ENCODE measurements around the gene PTPN14.
"Not testable (repeated sequence)": the region's sequence is repeated elsewhere in the genome, so short reads cannot be mapped to it uniquely, and the experiment has no call there.

The PTPN14 gene

DNA sequence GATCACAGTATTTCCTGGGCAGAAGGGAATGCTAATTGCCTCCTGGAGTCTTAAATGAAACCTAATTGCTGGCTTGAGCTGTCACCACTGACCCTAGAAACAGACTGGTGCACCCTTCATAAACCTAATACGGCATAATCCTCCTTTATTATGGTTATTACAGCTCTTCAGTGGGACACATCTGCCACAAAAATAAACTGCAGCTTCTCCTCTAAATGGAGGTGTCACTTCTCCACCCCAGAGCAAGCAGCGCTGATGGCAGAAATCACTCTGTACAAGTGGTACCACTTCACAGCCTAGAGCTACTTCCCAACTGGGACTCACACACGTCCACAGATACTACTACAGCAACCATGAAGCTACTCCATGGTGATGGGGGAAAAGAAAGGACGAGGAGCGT is 11.1 kb downstream of the PTPN14 start:
- DNase-seq, result no peak

DNA sequence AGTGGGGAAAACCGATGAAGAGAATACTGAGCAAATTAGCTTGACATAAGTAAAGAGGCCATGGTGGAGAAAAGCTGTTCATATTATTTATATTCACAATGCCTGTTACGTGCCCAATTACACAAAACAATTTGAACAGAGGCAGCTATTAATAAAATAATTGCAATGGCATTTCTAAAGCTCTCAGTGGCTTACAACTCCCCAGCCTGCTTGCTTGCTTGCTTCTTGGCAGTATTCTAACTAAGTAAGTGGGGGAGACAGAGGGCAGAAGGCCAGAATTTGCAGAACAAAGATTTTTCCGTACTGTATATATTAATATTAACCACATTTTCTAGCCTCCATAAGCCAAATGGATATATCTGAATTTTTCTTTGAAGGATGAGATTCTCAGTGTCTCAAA is 12.9 kb downstream of the PTPN14 start:
- no peak for DNase-seq

GRCh38 chr1:214537872-214538473 is 13.4 kb downstream of the PTPN14 start:
- no peak for DNase-seq

- DNase-seq, result peak; percentile 62
Observed at GRCh38 chr1:214537219-214537618, 14.2 kb downstream of the PTPN14 start.

GRCh38 chr1:214532070-214532469 is 19.3 kb downstream of the PTPN14 start:
- DNase-seq, result no peak

GRCh38 chr1:214525535-214526019 is 25.8 kb downstream of the PTPN14 start:
- DNase-seq, result no peak

DNA sequence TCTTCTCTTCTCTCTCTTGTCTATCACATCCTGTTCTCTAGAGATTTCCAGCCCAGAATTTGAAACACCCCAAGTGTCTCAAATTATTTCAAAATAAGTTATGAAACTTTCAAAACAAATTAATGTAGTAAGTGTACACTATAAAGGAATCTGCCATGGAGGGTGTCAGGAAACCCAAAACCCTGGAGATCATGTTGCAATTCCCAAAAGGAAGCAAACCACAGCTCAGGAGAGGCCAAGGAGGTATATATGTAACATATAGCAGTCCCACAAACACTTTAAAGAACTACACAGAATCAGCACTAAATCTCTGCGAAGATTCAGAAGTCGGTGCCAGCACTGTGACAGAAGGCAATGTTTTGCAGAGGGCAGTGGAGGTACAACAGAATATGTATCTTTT is 26.6 kb downstream of the PTPN14 start:
- no peak for DNase-seq

DNA sequence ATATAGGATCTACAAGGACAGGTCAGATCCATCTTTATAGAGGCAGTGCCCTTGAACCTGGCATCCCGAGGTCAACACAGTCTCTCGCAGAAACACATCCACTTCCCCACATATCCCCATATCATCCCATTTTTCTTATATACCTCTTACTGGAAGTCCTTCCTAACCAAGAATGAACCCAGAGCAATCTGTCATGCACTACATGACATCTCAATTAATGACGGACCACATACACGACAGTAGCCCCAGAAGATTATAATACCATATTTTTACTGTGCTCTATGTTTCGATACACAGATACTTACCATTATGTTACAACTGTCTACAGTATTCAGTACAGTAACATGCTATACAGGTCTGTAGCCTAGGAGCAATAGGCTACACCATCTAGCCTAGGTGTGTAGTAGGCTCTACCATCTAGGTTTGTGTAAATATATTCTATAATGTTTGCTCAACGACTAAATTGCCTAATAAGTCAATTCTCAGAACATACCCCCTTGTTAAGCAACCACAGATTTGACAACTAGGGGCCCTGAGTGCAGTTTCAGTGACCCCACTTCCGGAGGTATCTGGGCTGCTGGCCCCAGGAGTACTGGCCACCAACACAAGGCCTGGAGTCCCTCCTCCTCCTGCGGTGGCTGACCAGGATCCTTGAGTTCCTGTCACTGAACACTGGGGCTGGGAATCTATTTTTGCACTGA is 28.1 kb downstream of the PTPN14 start:
- DNase-seq, result no peak

GRCh38 chr1:214521458-214521857 is 29.9 kb downstream of the PTPN14 start:
- not testable (repeated sequence) for DNase-seq

- DNase-seq, result peak; percentile 59
Observed at GRCh38 chr1:214520544-214521165, 30.7 kb downstream of the PTPN14 start.

GRCh38 chr1:214518361-214518760 is 33.0 kb downstream of the PTPN14 start:
- no peak for DNase-seq

- no peak for DNase-seq
Observed at GRCh38 chr1:214516434-214517326, 34.7 kb downstream of the PTPN14 start.

DNA sequence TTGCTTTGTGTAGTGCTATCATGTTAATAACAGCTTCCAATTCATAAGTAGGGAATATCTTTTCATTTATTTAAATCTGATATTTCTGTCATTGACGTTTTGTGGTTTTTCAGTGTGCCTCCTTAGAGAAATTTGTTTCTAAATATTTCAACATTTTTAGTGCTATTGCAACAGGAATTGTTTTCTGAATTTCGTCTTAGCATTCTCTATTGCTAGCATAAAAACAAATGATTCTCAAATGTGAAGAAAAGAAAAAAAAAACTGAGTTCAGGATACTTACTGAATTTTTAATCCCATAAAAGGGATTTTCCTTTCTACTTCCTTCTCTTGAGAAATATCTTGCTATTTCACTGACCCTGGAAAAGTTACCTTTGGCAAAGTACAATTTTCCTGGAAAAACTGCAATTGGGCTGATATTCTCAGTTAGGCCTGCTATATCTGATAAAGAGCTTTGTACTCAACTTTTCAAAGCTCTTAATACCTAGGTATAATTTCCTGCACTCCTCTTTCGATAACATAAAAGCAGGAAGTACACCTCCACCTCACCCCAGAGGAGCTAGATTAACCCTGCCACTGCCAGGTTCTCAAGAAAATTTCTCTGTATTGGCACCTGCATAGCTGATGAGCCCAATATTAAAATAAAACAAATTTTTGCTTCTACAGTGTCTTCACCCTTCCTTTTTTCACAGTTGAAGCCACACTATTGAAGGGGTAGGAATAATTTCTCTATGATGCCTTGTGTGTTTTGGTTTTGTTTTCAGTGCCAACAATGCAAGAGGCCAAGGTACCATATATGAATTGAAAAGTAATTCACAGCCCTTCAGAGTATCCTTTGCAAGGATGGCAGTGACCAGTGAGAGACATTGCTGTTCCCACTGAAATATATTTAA is 35.6 kb downstream of the PTPN14 start:
- no peak for DNase-seq

DNA sequence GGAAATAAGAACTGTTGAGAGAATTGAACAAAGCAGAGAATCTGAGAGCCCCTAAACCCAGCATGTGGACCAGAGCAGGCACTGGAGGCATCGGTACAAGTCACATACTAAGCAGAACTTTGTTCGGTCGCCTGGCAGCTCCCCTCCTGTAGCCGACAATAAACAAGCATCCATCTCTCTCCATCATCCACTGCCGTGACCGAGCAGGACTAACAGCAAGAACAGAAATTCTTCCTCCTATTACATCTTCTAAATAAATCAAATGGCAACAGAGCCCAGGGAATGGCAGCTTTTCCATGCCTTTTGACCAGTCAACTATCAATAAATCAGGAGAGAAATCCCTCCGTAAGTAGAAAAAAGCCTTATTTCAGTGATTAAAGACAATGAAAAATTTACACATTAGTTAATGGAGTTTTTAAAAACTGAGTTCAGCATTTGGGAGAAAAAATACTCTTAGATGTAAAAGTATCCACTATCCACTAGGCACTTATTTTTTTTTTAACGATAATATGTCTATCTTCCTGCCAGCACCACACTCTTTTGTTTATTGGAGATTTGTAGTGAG is 36.5 kb downstream of the PTPN14 start:
- DNase-seq, result no peak

DNA sequence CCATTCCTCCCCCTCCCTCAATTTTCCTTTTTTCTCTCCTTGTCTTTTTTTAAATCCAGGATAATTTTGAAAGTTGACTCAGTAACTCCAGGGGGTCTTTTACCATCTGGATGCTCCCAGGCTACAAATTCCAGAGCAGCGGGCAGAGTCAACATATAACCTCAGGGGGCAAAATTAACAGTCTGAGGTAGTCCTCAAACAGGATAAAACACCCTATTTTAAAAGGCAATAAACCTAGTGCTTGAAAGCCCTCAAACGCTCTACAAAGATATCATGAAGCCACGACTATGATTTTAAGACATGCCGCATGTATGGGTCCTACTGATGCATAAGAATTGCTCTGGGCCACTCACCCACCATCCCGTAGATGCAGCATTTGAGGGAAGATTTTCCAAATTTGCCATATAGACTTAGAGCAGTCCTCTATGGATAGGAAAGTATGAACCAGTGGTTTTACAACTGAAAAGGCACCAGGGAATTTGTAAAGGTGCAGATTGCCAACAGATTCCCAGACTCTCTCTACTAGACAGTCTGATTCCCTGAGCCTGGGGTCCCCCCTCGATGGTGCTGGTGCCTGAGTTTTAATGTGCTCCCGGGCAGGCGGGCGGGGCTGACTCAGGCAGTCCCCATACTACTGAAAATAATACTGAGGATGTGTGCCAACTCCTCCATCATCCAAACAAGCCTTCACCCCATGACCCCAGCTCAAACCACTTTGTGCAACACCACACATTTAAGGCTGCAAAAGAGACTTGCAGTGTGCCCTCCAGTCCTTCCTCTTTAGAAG is 37.2 kb downstream of the PTPN14 start:
- DNase-seq, result peak; percentile 17

GRCh38 chr1:214513394-214513793 is 38.0 kb downstream of the PTPN14 start:
- DNase-seq, result no peak

GRCh38 chr1:214511639-214511998 is 39.8 kb downstream of the PTPN14 start:
- DNase-seq, result no peak

GRCh38 chr1:214510914-214511638 is 40.3 kb downstream of the PTPN14 start:
- DNase-seq, result no peak

DNA sequence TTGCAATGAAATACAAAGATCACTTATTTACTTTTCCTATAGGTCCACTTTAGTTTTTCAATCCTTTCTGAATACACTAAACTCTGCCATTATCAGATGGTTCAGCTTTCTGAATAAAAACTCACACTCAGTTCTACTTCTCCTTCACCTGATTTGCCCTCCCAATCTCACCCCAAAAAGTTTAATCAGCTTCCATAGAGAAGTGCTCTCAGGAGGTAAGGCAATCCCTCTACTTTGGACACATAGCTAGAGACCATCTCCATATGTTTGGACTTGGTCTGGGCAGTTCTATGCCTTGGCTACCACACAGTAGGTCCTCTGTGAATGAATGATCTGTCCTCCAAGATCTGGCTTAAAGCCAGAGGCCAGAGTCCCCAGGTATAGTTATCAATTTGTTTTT is 40.9 kb downstream of the PTPN14 start:
- no peak for DNase-seq

GRCh38 chr1:214509622-214510021 is 41.8 kb downstream of the PTPN14 start:
- not testable (repeated sequence) for DNase-seq
